Stomach (tissue), 4 donors: Measurements from ENCODE around the gene S100A9.

ENCODE experiments used
- CTCF ChIP-seq, 7 experiments: fragments of 450-650 bp in 4 of 7; fragments of 200-600 bp in 3 of 7; sonication (generic) in 3 of 7; IDR thresholded peaks; one replicate each; pipeline ENCODE4 v1.5.1; 2016 to 2019; ENCODE audit warnings: antibody characterized with exemption in 7 of 7, control low read depth in 2 of 7, mild to moderate bottlenecking in 1 of 7
- POLR2A ChIP-seq, 4 donors: fragments of 450-650 bp; IDR thresholded peaks; one replicate each; pipeline ENCODE4 v1.6.1; 2016; ENCODE audit warnings: antibody characterized with exemption in 4 of 4, control low read depth in 2 of 4, mild to moderate bottlenecking in 1 of 4, moderate library complexity in 1 of 4
- POLR2AphosphoS5 ChIP-seq, 3 donors: sonication (generic); formaldehyde crosslinking; IDR thresholded peaks; one replicate each; pipeline ENCODE4 v1.6.1; 2016; ENCODE audit warnings: antibody characterized with exemption in 3 of 3

- TF ChIP-seq CTCF (IDR thresholded peaks at IDR 0.05), result no peak
- TF ChIP-seq POLR2A (IDR thresholded peaks at IDR 0.05), result no peak
- no peak for TF ChIP-seq POLR2AphosphoS5 (IDR thresholded peaks at IDR 0.05)
These were observed 37.6 kb downstream of the S100A9 start for GRCh38 chr1:153395136-153395685.
